ENCODE data around the gene PRCP. TPM values are rescaled to one million over a fixed set of nuclear protein-coding genes. Genes with fewer than 3 reads are reported as not detected.

PRCP gene
- total RNA-seq, 1 donor from 2014 or later = 29.8 TPM

DNA sequence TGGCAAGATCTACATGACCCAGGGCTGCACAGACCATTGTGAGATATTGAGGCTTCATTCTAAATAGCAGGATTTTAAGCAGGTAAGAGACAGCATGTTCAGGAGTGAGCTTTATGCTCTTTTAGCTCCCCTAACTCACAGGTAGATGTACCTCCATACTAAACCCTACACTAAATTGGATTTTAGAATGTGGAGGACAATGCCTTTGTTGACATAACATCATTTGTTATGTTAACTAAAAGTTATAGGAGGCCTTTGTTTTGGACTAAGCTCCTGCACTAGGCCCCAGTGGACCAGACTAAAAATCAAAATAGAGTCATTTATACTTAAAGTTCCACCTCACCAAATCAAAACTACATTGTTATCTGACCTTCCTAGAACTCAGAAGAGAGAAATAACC, 8.1 kb upstream of the PRCP start:
- H3K9me3 Mint-ChIP-seq = peaks cover 6% of the 10 kb centered on the region
- DNase-seq (no peak), ATAC-seq (ENCODE audit: low read depth) (no peak)
- ChIA-PET CTCF (interaction anchor here (1.3 to 6.1 kb wide), 3 partner anchors 18 to 341 kb away, joined by 4 to 34 read pairs (median 30); partner anchors contain the start of gene PCF11), POLR2A (interaction anchor here (1.0 to 1.3 kb wide), 5 partner anchors 11 to 285 kb away, joined by 3 to 4 read pairs (median 3); partner anchors contain the start of gene ANKRD42)
- peaks cover 6% of the 10 kb centered on the region for H3K36me3 Mint-ChIP-seq (ENCODE audit: low read depth)
- H3K4me1 Mint-ChIP-seq = peaks cover 32% of the 10 kb centered on the region
- TF ChIP-seq, protein P1, sequence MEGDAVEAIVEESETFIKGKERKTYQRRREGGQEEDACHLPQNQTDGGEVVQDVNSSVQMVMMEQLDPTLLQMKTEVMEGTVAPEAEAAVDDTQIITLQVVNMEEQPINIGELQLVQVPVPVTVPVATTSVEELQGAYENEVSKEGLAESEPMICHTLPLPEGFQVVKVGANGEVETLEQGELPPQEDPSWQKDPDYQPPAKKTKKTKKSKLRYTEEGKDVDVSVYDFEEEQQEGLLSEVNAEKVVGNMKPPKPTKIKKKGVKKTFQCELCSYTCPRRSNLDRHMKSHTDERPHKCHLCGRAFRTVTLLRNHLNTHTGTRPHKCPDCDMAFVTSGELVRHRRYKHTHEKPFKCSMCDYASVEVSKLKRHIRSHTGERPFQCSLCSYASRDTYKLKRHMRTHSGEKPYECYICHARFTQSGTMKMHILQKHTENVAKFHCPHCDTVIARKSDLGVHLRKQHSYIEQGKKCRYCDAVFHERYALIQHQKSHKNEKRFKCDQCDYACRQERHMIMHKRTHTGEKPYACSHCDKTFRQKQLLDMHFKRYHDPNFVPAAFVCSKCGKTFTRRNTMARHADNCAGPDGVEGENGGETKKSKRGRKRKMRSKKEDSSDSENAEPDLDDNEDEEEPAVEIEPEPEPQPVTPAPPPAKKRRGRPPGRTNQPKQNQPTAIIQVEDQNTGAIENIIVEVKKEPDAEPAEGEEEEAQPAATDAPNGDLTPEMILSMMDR (IDR thresholded peaks at IDR 0.05) = no peak
- peak overlapping the region; percentile 57 for H3K27ac Mint-ChIP-seq
- H3K27me3 Mint-ChIP-seq = no peaks in the 10 kb centered on the region
- no peak overlapping the region for H3K4me3 Mint-ChIP-seq
- intact Hi-C loops (cut with micrococcal nuclease) = loop anchor here (5.0 kb wide), 1 partner anchor 69 kb away; no protein-coding TSS in a partner anchor

DNA sequence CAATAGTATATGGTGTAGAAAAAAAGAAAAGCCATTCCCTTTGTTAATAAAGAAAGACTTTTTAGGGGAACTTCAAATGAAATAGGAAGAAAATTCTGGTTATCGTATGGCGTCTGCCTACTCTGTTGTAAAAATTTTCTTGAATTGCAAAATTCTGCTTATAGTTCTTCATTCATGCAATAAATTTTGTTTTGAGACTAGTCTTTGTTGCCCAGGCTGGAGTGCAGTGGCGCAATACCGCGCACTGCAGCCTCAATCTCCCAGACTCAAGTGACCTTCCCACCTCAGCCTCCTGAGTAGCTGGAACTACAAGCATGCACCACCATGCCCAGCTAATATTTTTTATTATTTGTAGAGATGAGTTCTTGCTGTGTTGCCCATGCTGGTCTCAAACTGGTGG, 7.1 kb upstream of the PRCP start:
- Mint-ChIP-seq H3K9me3 (peaks cover 6% of the 10 kb centered on the region), H3K27ac (peak overlapping the region; percentile 5), H3K4me1 (peaks cover 34% of the 10 kb centered on the region), H3K4me3 (no peak overlapping the region), H3K36me3 (ENCODE audit: low read depth) (peaks cover 2% of the 10 kb centered on the region), H3K27me3 (no peaks in the 10 kb centered on the region)
- DNase-seq (no peak), ATAC-seq (ENCODE audit: low read depth) (no peak)
- ChIA-PET CTCF (interaction anchor here (0.8 to 6.1 kb wide), 6 partner anchors 19 to 909 kb away, joined by 3 to 34 read pairs (median 5); partner anchors contain the start of gene PCF11), POLR2A (interaction anchor here (1.0 to 1.3 kb wide), 2 partner anchors 181 to 286 kb away, joined by 3 read pairs; partner anchors contain the start of gene ANKRD42)
- intact Hi-C loops (cut with micrococcal nuclease) = loop anchor here (5.0 kb wide), 1 partner anchor 70 kb away; no protein-coding TSS in a partner anchor
- TF ChIP-seq, protein P1 (IDR thresholded peaks at IDR 0.05) = no peak

DNA sequence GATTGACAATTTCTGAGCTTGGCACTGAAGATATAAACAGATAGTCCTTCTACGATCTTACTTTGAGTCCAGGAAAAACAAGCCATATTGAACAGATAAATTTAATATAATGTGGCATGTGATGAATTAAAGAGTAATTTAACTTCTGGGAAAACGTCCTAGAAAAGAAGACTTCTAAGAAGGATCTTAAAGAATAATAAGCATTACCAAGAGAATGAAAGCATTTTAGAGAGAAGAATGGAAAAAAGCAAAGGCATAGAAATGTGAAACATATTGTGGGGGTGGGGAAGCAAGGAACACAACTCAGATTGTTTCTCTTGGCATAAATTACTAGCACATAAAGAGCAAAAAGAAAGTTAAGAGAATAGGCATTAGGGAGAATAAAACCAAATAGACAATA, 6.7 kb upstream of the PRCP start:
- intact Hi-C loops (cut with micrococcal nuclease) = loop anchor here (1.0 to 5.0 kb wide), 6 partner anchors 20 to 909 kb away; no protein-coding TSS in a partner anchor
- Mint-ChIP-seq H3K9me3 (peaks cover 6% of the 10 kb centered on the region), H3K36me3 (ENCODE audit: low read depth) (peaks cover 1% of the 10 kb centered on the region), H3K4me1 (peaks cover 39% of the 10 kb centered on the region), H3K4me3 (no peak overlapping the region), H3K27me3 (no peaks in the 10 kb centered on the region), H3K27ac (peak overlapping the region; percentile 5)
- DNase-seq = no peak
- ChIA-PET POLR2A (no interaction called here), CTCF (interaction anchor here (0.8 to 6.1 kb wide), 5 partner anchors 19 to 909 kb away, joined by 3 to 34 read pairs (median 6); partner anchors contain the start of gene PCF11)
- ATAC-seq (ENCODE audit: low read depth) = no peak
- TF ChIP-seq, protein P1 (IDR thresholded peaks at IDR 0.05) = no peak

DNA sequence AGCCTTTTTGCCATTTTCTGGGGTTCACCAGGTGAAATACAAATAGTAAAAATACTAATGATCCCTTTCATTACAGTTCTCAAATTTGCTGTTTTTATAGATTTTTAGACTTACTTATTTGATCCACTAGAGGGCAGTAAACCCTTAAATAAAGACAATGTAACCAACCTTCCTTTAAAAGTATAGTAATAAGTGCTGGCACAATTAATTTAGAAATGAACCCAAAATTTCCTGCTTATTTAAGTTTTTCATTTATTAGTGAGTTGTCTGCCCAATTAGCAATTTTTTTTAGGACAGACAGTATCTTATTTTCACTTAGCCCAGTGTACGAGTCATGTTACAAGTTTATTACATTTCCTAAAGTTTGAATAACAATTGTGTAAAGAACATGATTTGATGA, 6.0 kb upstream of the PRCP start:
- H3K4me3 Mint-ChIP-seq = no peak overlapping the region
- CTCF ChIA-PET = interaction anchor here (0.9 to 6.1 kb wide), 5 partner anchors 20 to 344 kb away, joined by 3 to 34 read pairs (median 4); partner anchors contain the start of gene PCF11
- no peaks in the 10 kb centered on the region for H3K9me3 Mint-ChIP-seq
- ATAC-seq (ENCODE audit: low read depth) (no peak), DNase-seq (no peak)
- H3K36me3 Mint-ChIP-seq (ENCODE audit: low read depth) = peaks cover 2% of the 10 kb centered on the region
- H3K27me3 Mint-ChIP-seq = no peaks in the 10 kb centered on the region
- POLR2A ChIA-PET = no interaction called here
- H3K27ac Mint-ChIP-seq = peak overlapping the region; percentile 38
- TF ChIP-seq, protein P1 (IDR thresholded peaks at IDR 0.05) = peak; percentile 35
- intact Hi-C loops (cut with micrococcal nuclease) = loop anchor here (1.0 to 5.0 kb wide), 6 partner anchors 21 to 910 kb away; no protein-coding TSS in a partner anchor
- peaks cover 44% of the 10 kb centered on the region for H3K4me1 Mint-ChIP-seq

DNA sequence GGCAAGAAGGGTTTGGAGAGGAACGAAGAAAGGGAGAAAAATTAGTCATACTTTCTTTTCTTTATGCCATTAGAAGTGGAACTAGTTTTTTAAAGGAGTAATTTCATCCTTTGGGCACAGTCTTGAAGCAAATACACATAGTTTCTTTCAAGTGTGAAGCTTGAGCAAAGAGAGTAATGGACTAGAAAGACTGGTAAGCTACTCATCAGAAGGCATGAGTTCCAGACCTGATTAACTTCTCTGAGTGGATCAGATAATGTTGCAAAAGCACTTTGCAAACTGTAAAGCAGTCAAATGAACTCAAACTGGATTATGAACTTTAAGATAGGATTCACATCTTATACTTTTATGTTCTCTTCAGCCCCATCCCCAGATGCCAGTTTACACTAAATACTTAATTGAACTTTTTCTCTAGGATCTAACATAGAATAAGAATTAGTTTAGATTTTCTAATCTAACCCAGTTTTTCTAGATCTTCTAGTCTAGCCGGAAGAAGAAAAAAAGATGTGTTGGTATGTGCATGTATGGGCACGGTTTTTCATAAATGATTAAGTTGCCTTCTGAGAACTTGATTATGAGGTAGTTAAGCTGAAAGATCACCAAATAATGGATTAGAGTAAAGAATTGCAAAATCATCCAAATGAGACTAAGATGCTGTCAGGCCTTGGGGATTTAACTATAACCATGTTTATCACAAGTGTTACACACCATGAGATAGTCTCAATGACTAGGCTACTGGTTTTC, 3.8 kb upstream of the PRCP start:
- no peaks in the 10 kb centered on the region for H3K27me3 Mint-ChIP-seq
- ATAC-seq (ENCODE audit: low read depth) (no peak), DNase-seq (no peak)
- ChIA-PET CTCF (interaction anchor here (0.6 to 4.3 kb wide), 3 partner anchors 36 to 346 kb away, joined by 3 to 29 read pairs (median 10); partner anchors contain the start of gene PCF11), POLR2A (interaction anchor here (0.5 to 0.7 kb wide), 2 partner anchors 179 to 255 kb away, joined by 3 read pairs; no protein-coding TSS in a partner anchor)
- peaks cover 55% of the 10 kb centered on the region for H3K4me1 Mint-ChIP-seq
- no peaks in the 10 kb centered on the region for H3K9me3 Mint-ChIP-seq
- H3K4me3 Mint-ChIP-seq = no peak overlapping the region
- TF ChIP-seq, protein P1 (IDR thresholded peaks at IDR 0.05) = no peak
- intact Hi-C loops (cut with micrococcal nuclease) = no loop called here
- peaks cover 11% of the 10 kb centered on the region for H3K36me3 Mint-ChIP-seq (ENCODE audit: low read depth)
- no peak overlapping the region for H3K27ac Mint-ChIP-seq
